Measurements from ENCODE around the gene NTSR1. TPM values are rescaled to one million over a fixed set of nuclear protein-coding genes. Genes with fewer than 3 reads are reported as not detected.

NTSR1 gene
- total RNA-seq, 1 experiment from 2014 or later = 0.98 TPM

DNA sequence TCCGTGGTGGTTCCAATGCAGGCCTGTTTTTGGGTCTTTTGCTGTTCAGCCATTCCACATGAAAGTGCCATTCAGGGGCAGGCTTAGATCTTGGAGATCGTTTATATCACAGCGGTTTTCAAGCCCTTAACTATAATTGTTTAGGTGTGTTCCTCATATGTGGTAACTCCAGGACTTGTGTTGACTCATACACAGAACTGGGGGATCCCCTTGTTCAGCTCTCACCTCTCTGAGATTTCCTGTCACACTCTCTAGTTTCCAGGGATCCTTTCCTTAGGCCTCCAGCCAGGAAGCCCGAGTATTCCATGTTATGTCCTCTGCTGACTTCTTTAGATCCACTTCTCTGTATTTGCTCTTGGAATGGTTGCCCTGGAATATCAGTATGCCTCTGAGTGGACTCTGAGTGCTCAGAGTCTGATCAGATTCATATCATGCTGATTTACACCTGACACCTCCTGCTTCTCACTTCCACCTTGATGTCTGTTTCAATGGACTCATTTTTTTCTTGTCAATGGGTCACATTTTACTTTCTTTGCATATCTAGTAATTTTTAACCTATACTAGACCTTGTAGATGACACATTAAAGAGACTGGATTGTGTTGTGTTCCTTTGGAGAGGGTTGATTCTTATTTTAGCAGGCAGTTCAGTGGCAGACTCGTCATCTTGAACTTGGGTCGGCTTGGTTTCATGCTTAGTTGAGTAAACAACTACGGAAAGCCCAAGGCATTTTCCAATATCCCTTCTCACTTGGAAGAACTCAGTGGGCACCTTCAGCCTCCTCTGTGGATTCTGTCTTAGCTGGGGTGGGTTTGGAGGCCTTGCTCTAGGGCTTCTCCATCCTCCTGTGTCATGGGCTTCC, 13.1 kb downstream of the NTSR1 start:
- Histone ChIP-seq H3K9me3 (ENCODE audit: insufficient read depth, low read depth) (peaks cover 9% of the 10 kb centered on the region; the same call in 1 of the 2 replicates), H3K4me2 (no peak overlapping the region), H2AFZ (no peak overlapping the region), H3K36me3 (ENCODE audit: low read depth) (no peaks in the 10 kb centered on the region), H3K27me3 (ENCODE audit: insufficient read depth, low read depth) (0 out of 2 replicates have a peak, but pooled peaks cover 3% of the 10 kb centered on the region), H4K20me1 (ENCODE audit: insufficient read depth) (no peaks in the 10 kb centered on the region; the same call in 1 of the 2 replicates), H3F3A (ENCODE audit: insufficient read depth, low read depth) (no peaks in the 10 kb centered on the region), H3K9me2 (ENCODE audit: insufficient read depth) (no peaks in the 10 kb centered on the region), H3K27ac (no peak overlapping the region), H3K79me2 (ENCODE audit: low read depth) (no peaks in the 10 kb centered on the region), H3K4me3 (no peak overlapping the region), H3K4me1 (replicated peaks; ENCODE audit: insufficient read depth) (no peaks in the 10 kb centered on the region)
- intact Hi-C loops (cut with micrococcal nuclease; ENCODE audit: unreplicated experiment) = no loop called here
- TF ChIP-seq EZH2 (IDR thresholded peaks at IDR 0.05; ENCODE audit: low read depth) = no peak
- TF ChIP-seq, protein P1, sequence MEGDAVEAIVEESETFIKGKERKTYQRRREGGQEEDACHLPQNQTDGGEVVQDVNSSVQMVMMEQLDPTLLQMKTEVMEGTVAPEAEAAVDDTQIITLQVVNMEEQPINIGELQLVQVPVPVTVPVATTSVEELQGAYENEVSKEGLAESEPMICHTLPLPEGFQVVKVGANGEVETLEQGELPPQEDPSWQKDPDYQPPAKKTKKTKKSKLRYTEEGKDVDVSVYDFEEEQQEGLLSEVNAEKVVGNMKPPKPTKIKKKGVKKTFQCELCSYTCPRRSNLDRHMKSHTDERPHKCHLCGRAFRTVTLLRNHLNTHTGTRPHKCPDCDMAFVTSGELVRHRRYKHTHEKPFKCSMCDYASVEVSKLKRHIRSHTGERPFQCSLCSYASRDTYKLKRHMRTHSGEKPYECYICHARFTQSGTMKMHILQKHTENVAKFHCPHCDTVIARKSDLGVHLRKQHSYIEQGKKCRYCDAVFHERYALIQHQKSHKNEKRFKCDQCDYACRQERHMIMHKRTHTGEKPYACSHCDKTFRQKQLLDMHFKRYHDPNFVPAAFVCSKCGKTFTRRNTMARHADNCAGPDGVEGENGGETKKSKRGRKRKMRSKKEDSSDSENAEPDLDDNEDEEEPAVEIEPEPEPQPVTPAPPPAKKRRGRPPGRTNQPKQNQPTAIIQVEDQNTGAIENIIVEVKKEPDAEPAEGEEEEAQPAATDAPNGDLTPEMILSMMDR (conservative IDR thresholded peaks at IDR 0.05) = no peak
- POLR2A ChIA-PET (ENCODE audit: unreplicated experiment) = no interaction called here
- no peak for DNase-seq
- no TSS peak for BruUV-seq (replicated peaks)
- CTCF ChIA-PET = no interaction called here

GRCh38 chr20:62722627-62723026, 14.0 kb downstream of the NTSR1 start:
- Histone ChIP-seq H3F3A (ENCODE audit: insufficient read depth, low read depth) (no peaks in the 10 kb centered on the region), H4K20me1 (ENCODE audit: insufficient read depth) (no peaks in the 10 kb centered on the region; the same call in 1 of the 2 replicates), H3K79me2 (ENCODE audit: low read depth) (no peaks in the 10 kb centered on the region), H3K4me3 (no peak overlapping the region), H2AFZ (no peak overlapping the region), H3K27me3 (ENCODE audit: insufficient read depth, low read depth) (0 out of 2 replicates have a peak, but pooled peaks cover 3% of the 10 kb centered on the region), H3K4me1 (replicated peaks; ENCODE audit: insufficient read depth) (no peaks in the 10 kb centered on the region), H3K9me3 (ENCODE audit: insufficient read depth, low read depth) (peaks cover 9% of the 10 kb centered on the region; the same call in 1 of the 2 replicates), H3K27ac (no peak overlapping the region), H3K36me3 (ENCODE audit: low read depth) (no peaks in the 10 kb centered on the region), H3K9me2 (ENCODE audit: insufficient read depth) (no peaks in the 10 kb centered on the region), H3K4me2 (no peak overlapping the region)
- TF ChIP-seq EZH2 (IDR thresholded peaks at IDR 0.05; ENCODE audit: low read depth) = no peak
- TF ChIP-seq, protein P1 (conservative IDR thresholded peaks at IDR 0.05) = no peak
- ChIA-PET POLR2A (ENCODE audit: unreplicated experiment) (interaction anchor here (0.7 kb wide), 1 partner anchor 18 kb away, joined by 3 read pairs; no protein-coding TSS in a partner anchor), CTCF (no interaction called here)
- no TSS peak for BruUV-seq (replicated peaks)
- no peak for DNase-seq
- intact Hi-C loops (cut with micrococcal nuclease; ENCODE audit: unreplicated experiment) = no loop called here

GRCh38 chr20:62723351-62723750, 14.7 kb downstream of the NTSR1 start:
- peaks cover 9% of the 10 kb centered on the region; the same call in 1 of the 2 replicates for H3K9me3 ChIP-seq (ENCODE audit: insufficient read depth, low read depth)
- no TSS peak for BruUV-seq (replicated peaks)
- no peaks in the 10 kb centered on the region for H3K9me2 ChIP-seq (ENCODE audit: insufficient read depth)
- H3K4me1 ChIP-seq (replicated peaks; ENCODE audit: insufficient read depth) = no peaks in the 10 kb centered on the region
- H3K27ac ChIP-seq = no peak overlapping the region
- ChIA-PET CTCF (no interaction called here), POLR2A (ENCODE audit: unreplicated experiment) (no interaction called here)
- 0 out of 2 replicates have a peak, but pooled peaks cover 3% of the 10 kb centered on the region for H3K27me3 ChIP-seq (ENCODE audit: insufficient read depth, low read depth)
- H4K20me1 ChIP-seq (ENCODE audit: insufficient read depth) = no peaks in the 10 kb centered on the region; the same call in 1 of the 2 replicates
- peak in 1 of 2 experiments; percentile 17 for DNase-seq
- no peak overlapping the region for H3K4me3 ChIP-seq
- no peak overlapping the region for H3K4me2 ChIP-seq
- intact Hi-C loops (cut with micrococcal nuclease; ENCODE audit: unreplicated experiment) = no loop called here
- H3K36me3 ChIP-seq (ENCODE audit: low read depth) = no peaks in the 10 kb centered on the region
- no peak for TF ChIP-seq EZH2 (IDR thresholded peaks at IDR 0.05; ENCODE audit: low read depth)
- TF ChIP-seq, protein P1 (conservative IDR thresholded peaks at IDR 0.05) = no peak
- no peaks in the 10 kb centered on the region for H3K79me2 ChIP-seq (ENCODE audit: low read depth)
- no peak overlapping the region for H2AFZ ChIP-seq
- H3F3A ChIP-seq (ENCODE audit: insufficient read depth, low read depth) = no peaks in the 10 kb centered on the region

All from PC-9 (cell line).